Neural crest cell (in vitro differentiated cells): ENCODE results near the gene KLHL35. TPM values are rescaled to one million over a fixed set of nuclear protein-coding genes. Genes with fewer than 3 reads are reported as not detected.

Experiments used
- DNase-seq: peaks from one replicate; pipeline ENCODE4 v3.0.0; 2021; ENCODE audit warnings: low read depth, mixed read lengths, low spot score
- H3K27ac Mint-ChIP-seq: one replicate; pipeline ENCODE4 v1.8.0; 2021; ENCODE audit warnings: mild to moderate bottlenecking, mixed read lengths; ENCODE audit not compliant: unreplicated experiment
- H3K27me3 Mint-ChIP-seq: 2 replicates; pipeline ENCODE4 v1.8.0; 2021; ENCODE audit warnings: low read depth, mild to moderate bottlenecking, mixed read lengths
- H3K36me3 Mint-ChIP-seq: 2 replicates; pipeline ENCODE4 v1.8.0; 2021; ENCODE audit warnings: low read depth, mild to moderate bottlenecking, mixed read lengths
- H3K4me1 Mint-ChIP-seq: 2 replicates; pipeline ENCODE4 v1.8.0; 2021; ENCODE audit warnings: mixed read lengths
- H3K4me3 Mint-ChIP-seq: one replicate; pipeline ENCODE4 v1.8.0; 2021; ENCODE audit warnings: mild to moderate bottlenecking, mixed read lengths
- H3K9me3 Mint-ChIP-seq: 2 replicates; pipeline ENCODE4 v1.8.0; 2021; ENCODE audit warnings: mixed read lengths
- total RNA-seq: library from RNA; stranded (reverse); gene quantifications from 2 replicates; pipeline ENCODE4 v1.2.1, GENCODE V29; 2021
- TF ChIP-seq, protein P1 (sequence below): fragments of 200-600 bp; sonication (generic); conservative IDR thresholded peaks from 2 replicates; pipeline ENCODE4 v1.5.0; 2021; ENCODE audit warnings: antibody characterized with exemption, mild to moderate bottlenecking

KLHL35 gene
- total RNA-seq, 1 donor from 2014 or later: 11.6 TPM

DNA sequence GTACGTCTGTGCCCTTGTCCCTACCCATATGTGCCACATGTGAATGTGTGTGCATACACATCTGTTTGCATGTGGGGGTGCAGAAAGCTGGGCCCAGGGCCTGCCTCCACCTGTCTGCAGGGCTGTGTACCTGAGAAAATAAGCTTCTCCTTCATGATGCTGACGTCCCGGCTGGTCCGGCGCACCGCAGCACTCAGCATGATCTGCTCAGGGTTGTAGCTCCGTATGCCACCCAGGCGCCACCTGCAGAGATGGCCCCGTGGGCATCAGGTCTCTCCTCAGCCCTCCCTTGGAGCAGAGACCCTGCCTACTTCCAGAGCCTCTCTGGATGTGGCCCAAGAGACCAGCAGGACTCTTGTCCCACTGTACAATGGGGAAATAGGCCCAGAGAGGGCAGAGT lies 3.8 kb upstream of the KLHL35 start:
- H3K4me1 Mint-ChIP-seq: peaks cover 13% of the 10 kb centered on the region

DNA sequence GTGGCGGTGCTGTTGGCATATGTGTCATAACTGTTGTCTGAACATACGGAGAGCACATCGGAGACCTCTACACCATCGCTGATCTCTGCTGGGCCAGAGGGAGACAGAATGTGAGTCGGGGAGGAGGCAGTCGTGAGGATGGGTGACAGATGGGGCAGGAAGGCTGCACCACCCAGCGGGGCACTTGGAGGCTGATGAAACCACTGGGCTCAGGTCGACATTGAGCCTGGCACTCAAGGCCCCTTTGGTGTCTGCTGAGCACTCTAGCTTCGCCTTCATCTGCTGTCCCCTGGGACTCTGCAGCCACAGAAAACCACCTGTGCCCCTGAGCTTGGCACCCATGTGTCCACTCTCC lies 2.5 kb upstream of the KLHL35 start:
- peaks cover 2% of the 10 kb centered on the region for H3K36me3 Mint-ChIP-seq
- peaks cover 33% of the 10 kb centered on the region for H3K27me3 Mint-ChIP-seq
- DNase-seq: no peak
- TF ChIP-seq, protein P1, sequence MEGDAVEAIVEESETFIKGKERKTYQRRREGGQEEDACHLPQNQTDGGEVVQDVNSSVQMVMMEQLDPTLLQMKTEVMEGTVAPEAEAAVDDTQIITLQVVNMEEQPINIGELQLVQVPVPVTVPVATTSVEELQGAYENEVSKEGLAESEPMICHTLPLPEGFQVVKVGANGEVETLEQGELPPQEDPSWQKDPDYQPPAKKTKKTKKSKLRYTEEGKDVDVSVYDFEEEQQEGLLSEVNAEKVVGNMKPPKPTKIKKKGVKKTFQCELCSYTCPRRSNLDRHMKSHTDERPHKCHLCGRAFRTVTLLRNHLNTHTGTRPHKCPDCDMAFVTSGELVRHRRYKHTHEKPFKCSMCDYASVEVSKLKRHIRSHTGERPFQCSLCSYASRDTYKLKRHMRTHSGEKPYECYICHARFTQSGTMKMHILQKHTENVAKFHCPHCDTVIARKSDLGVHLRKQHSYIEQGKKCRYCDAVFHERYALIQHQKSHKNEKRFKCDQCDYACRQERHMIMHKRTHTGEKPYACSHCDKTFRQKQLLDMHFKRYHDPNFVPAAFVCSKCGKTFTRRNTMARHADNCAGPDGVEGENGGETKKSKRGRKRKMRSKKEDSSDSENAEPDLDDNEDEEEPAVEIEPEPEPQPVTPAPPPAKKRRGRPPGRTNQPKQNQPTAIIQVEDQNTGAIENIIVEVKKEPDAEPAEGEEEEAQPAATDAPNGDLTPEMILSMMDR: no peak
- peaks cover 20% of the 10 kb centered on the region for H3K4me1 Mint-ChIP-seq
- no peak overlapping the region for H3K4me3 Mint-ChIP-seq
- no peak overlapping the region for H3K27ac Mint-ChIP-seq
- no peaks in the 10 kb centered on the region for H3K9me3 Mint-ChIP-seq

More for the DNA sequence above, 3.8 kb upstream of the KLHL35 start:
- Mint-ChIP-seq H3K4me3 (no peak overlapping the region), H3K27ac (no peak overlapping the region), H3K36me3 (no peaks in the 10 kb centered on the region), H3K9me3 (no peaks in the 10 kb centered on the region), H3K27me3 (peaks cover 20% of the 10 kb centered on the region)
- TF ChIP-seq, protein P1: no peak
- no peak for DNase-seq

GRCh38 chr11:75434886-75435570 lies 2.0 kb upstream of the KLHL35 start:
- Mint-ChIP-seq H3K27ac (no peak overlapping the region), H3K27me3 (peaks cover 35% of the 10 kb centered on the region), H3K4me3 (no peak overlapping the region), H3K4me1 (peaks cover 22% of the 10 kb centered on the region), H3K9me3 (no peaks in the 10 kb centered on the region), H3K36me3 (peaks cover 2% of the 10 kb centered on the region)
- no peak for DNase-seq
- TF ChIP-seq, protein P1: no peak

DNA sequence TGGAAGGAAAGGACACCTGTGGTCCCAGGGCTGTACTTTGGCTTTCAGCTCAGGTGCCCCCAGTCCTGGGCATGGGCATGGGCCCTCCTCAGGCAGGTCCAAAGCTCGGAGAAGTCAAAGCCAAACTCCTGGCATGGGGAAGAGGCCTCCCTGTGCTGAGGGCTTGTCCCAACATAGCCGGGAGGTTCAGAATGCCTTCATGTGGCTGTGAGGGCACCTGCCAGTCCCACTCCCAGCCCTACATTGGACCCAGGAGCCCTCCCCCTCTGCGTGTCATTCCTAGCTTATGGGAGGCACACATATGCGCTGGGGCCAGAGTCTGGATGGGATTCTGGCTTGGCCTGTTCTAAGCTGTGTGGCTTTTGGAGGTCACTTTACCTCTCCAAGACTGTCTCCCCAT lies 1.0 kb upstream of the KLHL35 start:
- H3K27ac Mint-ChIP-seq: no peak overlapping the region
- no peaks in the 10 kb centered on the region for H3K9me3 Mint-ChIP-seq
- H3K27me3 Mint-ChIP-seq: peaks cover 40% of the 10 kb centered on the region
- H3K4me3 Mint-ChIP-seq: no peak overlapping the region
- no peak for DNase-seq
- TF ChIP-seq, protein P1: no peak
- peaks cover 22% of the 10 kb centered on the region for H3K4me1 Mint-ChIP-seq
- peaks cover 6% of the 10 kb centered on the region for H3K36me3 Mint-ChIP-seq

DNA sequence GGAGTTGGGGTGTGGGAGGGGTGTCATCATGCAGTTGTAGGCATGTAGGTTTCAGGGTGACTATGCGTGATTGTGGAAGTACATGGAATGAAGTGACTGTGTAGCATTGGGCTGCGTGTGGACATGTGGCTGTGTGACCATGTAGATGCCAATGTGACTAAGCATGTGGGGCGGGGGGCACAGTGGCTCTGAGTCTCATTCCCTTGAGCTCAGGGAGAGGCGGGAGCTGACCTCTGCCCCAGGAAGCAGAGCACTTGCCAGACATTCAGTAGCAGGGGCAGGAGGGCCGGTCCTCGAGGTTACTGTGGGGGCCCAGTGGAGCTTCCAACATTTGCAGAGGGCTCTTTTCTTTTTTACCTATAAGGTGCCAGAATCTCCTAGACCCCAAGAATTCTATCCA lies 440 bp upstream of the KLHL35 start:
- Mint-ChIP-seq H3K4me3 (peak overlapping the region; percentile 83), H3K9me3 (no peaks in the 10 kb centered on the region)
- TF ChIP-seq, protein P1: no peak

More for the DNA sequence above, 440 bp upstream of the KLHL35 start:
- peaks cover 11% of the 10 kb centered on the region for H3K36me3 Mint-ChIP-seq
- peaks cover 46% of the 10 kb centered on the region for H3K27me3 Mint-ChIP-seq
- H3K4me1 Mint-ChIP-seq: peaks cover 27% of the 10 kb centered on the region
- peak overlapping the region; percentile 94 for H3K27ac Mint-ChIP-seq
- DNase-seq: no peak
